ENCODE results near the gene DRAP1. TPM values are rescaled to one million over a fixed set of nuclear protein-coding genes. Genes with fewer than 3 reads are reported as not detected.

The DRAP1 gene
- total RNA-seq, 1 donor from 2014 or later = 69.8 TPM

Other genes starting within 250 kb of the DRAP1 start
- 81.5 TPM for gene KAT5, start 207.2 kb upstream of the DRAP1 start, total RNA-seq
- gene RNASEH2C, start 198.6 kb upstream of the DRAP1 start, total RNA-seq = 42.5 TPM
- 12.9 TPM for gene AP5B1, start 138.4 kb upstream of the DRAP1 start, total RNA-seq
- gene OVOL1, start 132.4 kb upstream of the DRAP1 start, total RNA-seq = not detected
- gene SNX32, start 85.5 kb upstream of the DRAP1 start, total RNA-seq = 2.6 TPM
- 437 TPM for gene CFL1, start 61.2 kb upstream of the DRAP1 start, total RNA-seq
- 46.9 TPM for gene MUS81, start 59.0 kb upstream of the DRAP1 start, total RNA-seq
- 88.4 TPM for gene EFEMP2, start 46.6 kb upstream of the DRAP1 start, total RNA-seq
- 2.5 TPM for gene CTSW, start 39.6 kb upstream of the DRAP1 start, total RNA-seq
- 37.2 TPM for gene FIBP, start 31.0 kb upstream of the DRAP1 start, total RNA-seq
- gene CCDC85B, start 28.8 kb upstream of the DRAP1 start, total RNA-seq = 31.0 TPM
- 5.6 TPM for gene FOSL1, start 19.0 kb upstream of the DRAP1 start, total RNA-seq
- gene C11orf68, start 364 bp upstream of the DRAP1 start, total RNA-seq = 42.0 TPM
- gene TSGA10IP, start 26.1 kb downstream of the DRAP1 start, total RNA-seq = not detected
- 51.0 TPM for gene SART1, start 42.3 kb downstream of the DRAP1 start, total RNA-seq
- gene EIF1AD, start 82.7 kb downstream of the DRAP1 start, total RNA-seq = 24.7 TPM
- gene BANF1, start 83.1 kb downstream of the DRAP1 start, total RNA-seq = 127 TPM
- gene CST6, start 92.6 kb downstream of the DRAP1 start, total RNA-seq = 0.80 TPM
- not detected for gene CATSPER1, start 107.1 kb downstream of the DRAP1 start, total RNA-seq
- not detected for gene GAL3ST3, start 129.7 kb downstream of the DRAP1 start, total RNA-seq
- 154 TPM for gene SF3B2, start 132.9 kb downstream of the DRAP1 start, total RNA-seq
- 80.3 TPM for gene PACS1, start 150.8 kb downstream of the DRAP1 start, total RNA-seq

Measured in sciatic nerve (tissue), 1 donor.